Measurements from ENCODE around the gene CENPF.

GRCh38 chr1:214579183-214579582 is 23.8 kb upstream of the CENPF start:
- TF ChIP-seq TAF1 (IDR thresholded peaks at IDR 0.05; ENCODE audit: borderline replicate concordance, insufficient read depth, low read length) (no peak), SIN3A (IDR thresholded peaks at IDR 0.05; ENCODE audit: borderline replicate concordance, insufficient read depth, low read length) (no peak), POLR2AphosphoS5 (IDR thresholded peaks at IDR 0.05; ENCODE audit: low read depth, low read length) (no peak)
